ENCODE data around the gene FGF8. TPM values are rescaled to one million over a fixed set of nuclear protein-coding genes. Genes with fewer than 3 reads are reported as not detected.

FGF8 gene
- total RNA-seq, 1 donor, result not detected

GRCh38 chr10:101726115-101726387 lies 49.9 kb downstream of the FGF8 start:
- Histone ChIP-seq H3K79me2 (ENCODE audit: insufficient read depth, low read length) (no peaks in the 10 kb centered on the region), H3K4me2 (ENCODE audit: insufficient read depth, low read length) (no peak overlapping the region), H4K20me1 (ENCODE audit: insufficient read depth, low read length) (no peaks in the 10 kb centered on the region), H3K9me3 (ENCODE audit: low read depth, low read length) (no peaks in the 10 kb centered on the region), H3K27me3 (ENCODE audit: insufficient read depth, low read length) (peaks cover 16% of the 10 kb centered on the region), H2AFZ (ENCODE audit: low read length) (no peak overlapping the region), H3K36me3 (ENCODE audit: insufficient read depth, low read length) (no peaks in the 10 kb centered on the region), H3K4me3 (ENCODE audit: insufficient read depth, low read length) (no peak overlapping the region), H3K4me1 (ENCODE audit: insufficient read depth, low read length) (no peaks in the 10 kb centered on the region), H3K27ac (ENCODE audit: low read depth, low read length) (no peak overlapping the region)
- TF ChIP-seq CTCF (IDR thresholded peaks at IDR 0.05; ENCODE audit: extremely low read depth, low read depth, low read length), result no peak
- DNase-seq (ENCODE audit: insufficient read length, low spot score, missing footprints), result no peak

GRCh38 chr10:101725296-101726114 lies 50.4 kb downstream of the FGF8 start:
- Histone ChIP-seq H2AFZ (ENCODE audit: low read length) (no peak overlapping the region), H3K4me3 (ENCODE audit: insufficient read depth, low read length) (no peak overlapping the region), H3K79me2 (ENCODE audit: insufficient read depth, low read length) (no peaks in the 10 kb centered on the region), H3K4me1 (ENCODE audit: insufficient read depth, low read length) (no peaks in the 10 kb centered on the region), H3K9me3 (ENCODE audit: low read depth, low read length) (no peaks in the 10 kb centered on the region), H3K4me2 (ENCODE audit: insufficient read depth, low read length) (no peak overlapping the region), H3K27ac (ENCODE audit: low read depth, low read length) (no peak overlapping the region), H3K36me3 (ENCODE audit: insufficient read depth, low read length) (no peaks in the 10 kb centered on the region), H4K20me1 (ENCODE audit: insufficient read depth, low read length) (no peaks in the 10 kb centered on the region), H3K27me3 (ENCODE audit: insufficient read depth, low read length) (peaks cover 16% of the 10 kb centered on the region)
- no peak for TF ChIP-seq CTCF (IDR thresholded peaks at IDR 0.05; ENCODE audit: extremely low read depth, low read depth, low read length)
- DNase-seq (ENCODE audit: insufficient read length, low spot score, missing footprints), result no peak

- no peak overlapping the region for H3K4me2 ChIP-seq (ENCODE audit: insufficient read depth, low read length)
- no peaks in the 10 kb centered on the region for H3K4me1 ChIP-seq (ENCODE audit: insufficient read depth, low read length)
- H3K36me3 ChIP-seq (ENCODE audit: insufficient read depth, low read length), result no peaks in the 10 kb centered on the region
- no peak overlapping the region for H2AFZ ChIP-seq (ENCODE audit: low read length)
- no peaks in the 10 kb centered on the region for H4K20me1 ChIP-seq (ENCODE audit: insufficient read depth, low read length)
- no peak overlapping the region for H3K4me3 ChIP-seq (ENCODE audit: insufficient read depth, low read length)
- TF ChIP-seq CTCF (IDR thresholded peaks at IDR 0.05; ENCODE audit: extremely low read depth, low read depth, low read length), result no peak
- no peak overlapping the region for H3K27ac ChIP-seq (ENCODE audit: low read depth, low read length)
- no peaks in the 10 kb centered on the region for H3K9me3 ChIP-seq (ENCODE audit: low read depth, low read length)
- DNase-seq (ENCODE audit: insufficient read length, low spot score, missing footprints), result no peak
- H3K27me3 ChIP-seq (ENCODE audit: insufficient read depth, low read length), result peaks cover 25% of the 10 kb centered on the region
- H3K79me2 ChIP-seq (ENCODE audit: insufficient read depth, low read length), result no peaks in the 10 kb centered on the region
These were observed 51.5 kb downstream of the FGF8 start for GRCh38 chr10:101724446-101724845.

GRCh38 chr10:101723176-101723575 lies 52.7 kb downstream of the FGF8 start:
- Histone ChIP-seq H2AFZ (ENCODE audit: low read length) (no peak overlapping the region), H3K27ac (ENCODE audit: low read depth, low read length) (no peak overlapping the region), H3K27me3 (ENCODE audit: insufficient read depth, low read length) (peaks cover 26% of the 10 kb centered on the region), H3K36me3 (ENCODE audit: insufficient read depth, low read length) (no peaks in the 10 kb centered on the region), H3K79me2 (ENCODE audit: insufficient read depth, low read length) (no peaks in the 10 kb centered on the region), H3K9me3 (ENCODE audit: low read depth, low read length) (no peaks in the 10 kb centered on the region), H4K20me1 (ENCODE audit: insufficient read depth, low read length) (no peaks in the 10 kb centered on the region), H3K4me2 (ENCODE audit: insufficient read depth, low read length) (no peak overlapping the region), H3K4me1 (ENCODE audit: insufficient read depth, low read length) (no peaks in the 10 kb centered on the region), H3K4me3 (ENCODE audit: insufficient read depth, low read length) (no peak overlapping the region)
- DNase-seq (ENCODE audit: insufficient read length, low spot score, missing footprints), result no peak
- TF ChIP-seq CTCF (IDR thresholded peaks at IDR 0.05; ENCODE audit: extremely low read depth, low read depth, low read length), result no peak
